NCI-H146 (cell line): ENCODE results near the gene WNT3.

ENCODE experiments used
- DNase-seq: peaks from one replicate; lab custom pipeline; 2025; lab: John Stamatoyannopoulos, UW

The WNT3 gene

DNA sequence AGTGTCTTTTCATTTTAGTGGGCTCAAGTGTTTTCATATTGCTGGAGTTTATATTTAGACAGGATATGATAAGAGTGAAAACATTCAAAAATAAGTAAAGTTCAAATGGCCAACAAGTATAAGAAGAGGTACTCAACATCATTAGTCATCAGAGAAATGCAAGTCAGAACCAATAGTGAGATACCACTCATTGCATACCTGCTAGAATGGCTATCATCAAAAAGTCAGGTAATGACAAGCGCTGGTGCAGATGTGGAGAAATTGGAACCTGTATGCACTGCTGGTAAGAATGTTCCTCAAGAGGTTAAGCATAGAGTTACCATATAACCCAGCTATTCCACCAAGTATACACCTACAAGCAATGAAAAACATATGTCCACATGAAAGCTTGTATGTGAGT is 87.8 kb downstream of the WNT3 start:
- no peak for DNase-seq

DNA sequence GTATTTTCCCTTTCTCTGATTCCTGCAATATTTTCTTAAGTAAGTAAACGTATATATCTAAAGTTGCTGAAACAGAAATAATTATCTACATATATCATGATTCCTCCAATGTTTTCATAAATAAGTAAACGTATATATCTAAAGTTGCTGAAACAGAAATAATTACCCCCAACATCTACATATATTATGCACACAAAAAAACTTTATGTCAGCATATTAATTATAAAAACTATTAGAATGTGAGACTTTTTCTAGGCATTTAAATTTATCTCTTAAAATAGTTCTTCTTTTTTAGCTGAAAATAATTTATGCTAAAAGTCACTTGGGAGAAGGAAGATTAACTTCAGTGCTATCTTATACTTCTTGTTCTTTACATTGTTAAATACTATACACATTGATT is 88.5 kb downstream of the WNT3 start:
- no peak for DNase-seq

DNA sequence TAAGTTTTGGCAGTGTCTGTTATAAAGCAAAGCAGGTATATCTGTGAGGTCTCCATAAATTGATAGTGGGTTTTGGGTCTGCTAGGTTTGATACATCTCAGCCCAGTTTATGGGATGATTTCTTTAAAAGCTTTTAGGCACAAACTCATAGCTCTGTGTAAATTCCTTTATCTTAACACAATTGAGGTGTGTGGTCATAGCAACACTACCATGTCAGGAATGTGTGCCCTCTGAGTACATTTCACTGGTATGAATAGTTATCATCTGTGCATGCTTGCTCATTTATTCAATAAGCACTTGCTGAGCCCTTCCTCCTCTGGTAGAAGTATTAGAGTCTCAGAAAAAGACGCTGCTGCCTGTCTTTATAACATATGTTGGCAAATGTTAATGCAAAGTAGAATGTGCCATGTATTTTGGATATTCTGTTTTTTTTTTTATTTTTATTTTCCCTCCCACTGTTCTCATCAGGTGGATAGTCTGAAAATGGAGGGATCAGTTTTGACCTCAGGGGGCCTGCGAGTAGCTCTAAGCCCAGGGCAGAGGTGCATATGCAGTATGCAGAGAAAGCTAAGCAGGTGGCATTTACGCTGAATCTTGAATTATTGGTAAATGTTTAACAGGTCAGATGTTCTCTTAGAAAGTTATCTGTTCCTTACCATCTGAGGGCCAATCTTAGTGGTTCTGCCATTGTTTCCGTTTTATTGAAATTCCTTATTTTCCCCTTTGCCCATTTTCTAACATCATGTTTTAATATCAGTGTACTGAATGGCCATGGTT is 90.7 kb downstream of the WNT3 start:
- no peak for DNase-seq

DNA sequence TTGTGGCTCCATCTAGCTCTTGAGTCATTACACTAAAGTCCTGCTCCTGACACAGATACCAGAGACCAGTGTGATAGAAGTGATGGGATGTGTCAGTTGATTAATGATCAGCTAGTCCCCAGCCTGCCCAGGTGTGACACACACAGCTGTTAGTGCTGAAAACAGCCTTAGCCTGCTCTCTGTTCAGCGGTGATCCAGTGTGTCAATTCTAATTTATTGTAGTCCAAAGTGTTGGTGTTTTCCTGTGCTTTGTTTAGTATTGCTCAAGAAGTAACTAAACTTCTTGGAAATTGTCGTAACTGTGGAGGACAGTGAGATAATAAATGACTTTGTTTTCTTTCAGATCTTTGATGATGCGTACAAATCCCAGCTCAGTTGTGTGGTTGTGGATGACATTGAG is 92.3 kb downstream of the WNT3 start:
- no peak for DNase-seq

DNA sequence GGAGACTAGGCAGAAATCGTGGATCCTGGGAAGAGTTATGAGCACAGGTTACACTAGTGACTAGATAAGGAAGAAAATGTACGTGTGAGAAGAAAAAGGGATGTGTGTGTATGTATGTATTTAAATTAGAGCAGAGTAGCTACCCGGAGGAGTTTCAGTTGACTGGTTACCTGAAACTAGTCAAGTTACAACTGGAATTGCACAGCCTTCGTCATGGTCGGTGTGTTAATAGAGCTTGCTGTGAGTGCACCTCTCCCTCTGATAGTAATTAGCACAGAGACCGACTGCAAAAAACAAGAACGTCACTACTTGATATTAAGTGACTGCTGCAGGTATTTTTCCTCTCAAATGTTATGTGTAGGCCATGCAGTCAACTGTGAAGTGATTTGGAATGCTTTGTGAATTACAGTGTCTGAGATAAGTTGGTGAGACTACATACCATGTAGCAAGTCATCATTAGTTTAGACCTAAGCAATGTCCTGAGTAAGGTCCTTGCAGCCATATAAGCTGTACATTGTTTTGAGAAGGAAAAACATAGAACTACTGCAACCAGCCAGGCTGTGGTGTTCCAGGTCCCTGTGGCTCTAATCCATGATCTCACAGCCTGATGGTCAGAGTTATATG is 95.7 kb downstream of the WNT3 start:
- no peak for DNase-seq

DNA sequence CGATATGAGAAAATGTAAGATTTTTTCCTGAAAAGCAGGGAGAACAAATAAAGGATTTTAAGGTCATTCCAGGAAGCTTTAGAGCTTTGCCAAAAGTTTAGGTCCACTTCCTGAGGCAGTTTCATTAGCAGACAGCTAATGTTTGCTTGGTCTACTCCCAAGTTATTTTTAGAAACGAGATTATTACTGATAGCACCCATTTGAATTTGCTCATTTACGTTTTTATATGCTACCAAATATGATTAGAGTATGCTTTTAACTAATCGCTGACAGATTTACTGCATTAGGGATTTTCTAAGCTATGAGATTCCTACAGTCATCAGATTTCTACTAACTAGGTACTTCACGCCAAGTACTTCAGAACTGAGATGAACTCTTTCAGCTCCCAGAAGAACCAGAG is 98.1 kb downstream of the WNT3 start:
- DNase-seq: no peak

DNA sequence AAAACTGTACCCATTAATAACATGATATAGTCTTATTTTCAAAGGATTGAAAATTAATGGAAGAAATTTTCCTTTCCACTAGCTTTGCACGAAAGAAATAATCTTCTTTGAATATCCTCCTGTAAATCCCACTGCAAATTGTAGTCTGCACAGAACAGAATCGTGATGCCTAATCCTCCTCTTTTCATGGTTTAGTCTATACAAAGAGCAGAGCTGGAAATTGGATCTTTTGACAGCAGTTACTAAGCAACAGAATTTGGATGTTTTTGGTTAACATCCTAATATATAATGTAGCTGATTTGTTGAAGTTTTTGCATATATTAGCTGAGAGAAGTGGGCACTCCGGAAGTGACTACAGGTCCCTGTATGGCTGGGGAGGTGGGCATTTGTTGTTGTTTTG is 98.6 kb downstream of the WNT3 start:
- no peak for DNase-seq

DNA sequence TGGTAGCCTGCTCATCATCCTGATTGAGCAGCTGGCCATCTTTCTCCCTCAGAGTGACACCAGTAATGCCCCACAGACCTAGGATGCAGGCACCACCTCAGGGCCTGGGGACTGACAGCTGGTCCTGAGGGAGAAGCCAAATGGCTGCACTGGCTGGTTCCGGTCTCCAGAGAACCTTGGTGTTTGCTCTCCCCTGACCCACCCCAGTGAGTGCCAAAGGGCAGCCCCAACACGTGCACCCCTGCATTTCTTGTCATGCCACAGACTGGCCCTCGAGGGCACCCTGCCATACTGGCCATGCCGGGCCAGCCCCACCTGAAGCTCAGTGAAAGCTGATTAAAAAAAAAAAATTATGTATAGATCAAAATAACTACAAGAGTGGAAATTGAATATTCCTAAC is 100.5 kb downstream of the WNT3 start:
- no peak for DNase-seq
